ENCODE data around the gene DLGAP1.

- TF ChIP-seq CTCF (IDR thresholded peaks at IDR 0.05): no peak
- no peak for TF ChIP-seq EZH2 (IDR thresholded peaks at IDR 0.05; ENCODE audit: borderline replicate concordance, insufficient read depth, low read depth, low read length, poor library complexity, severe bottlenecking)
Measured at GRCh38 chr18:4077204-4077603, 377.9 kb downstream of the DLGAP1 start.
